AG09309 (cell line): Measurements from ENCODE around the gene LAPTM4A.

Source experiments
- DNase-seq: peaks from one replicate; pipeline ENCODE4 v3.0.0-alpha.2; 2010; ENCODE audit warnings: low read depth
- H3K4me3 ChIP-seq: 2 replicates; pipeline ENCODE4 v1.5.1; 2011; ENCODE audit warnings: mild to moderate bottlenecking, low read depth, low read length, moderate library complexity; ENCODE audit not compliant: control insufficient read depth
- CTCF ChIP-seq: IDR thresholded peaks from 2 replicates; pipeline ENCODE4 v1.5.1; 2011; ENCODE audit warnings: mild to moderate bottlenecking, low read depth, low read length, inconsistent platforms; ENCODE audit not compliant: insufficient read depth, control insufficient read depth; ENCODE audit errors: missing control alignments

The LAPTM4A gene

GRCh38 chr2:20013126-20013849 lies 38.1 kb downstream of the LAPTM4A start:
- TF ChIP-seq CTCF: no peak
- peak overlapping the region; percentile 35; the same call in 1 of the 2 replicates for H3K4me3 ChIP-seq
- no peak for DNase-seq

- peak within 1 kb of the TSS; percentile 35 for H3K4me3 ChIP-seq
- no peak for TF ChIP-seq CTCF
- DNase-seq: no peak
Observed at GRCh38 chr2:20012282-20013125, 38.9 kb downstream of the LAPTM4A start, which contains the start of gene MATN3. Gene MATN3 (minus strand): TSS chr2:20012668. CDS start chr2:20012631, 37 bp downstream.

- DNase-seq: no peak
- no peak for TF ChIP-seq CTCF
- peak overlapping the region; percentile 35 for H3K4me3 ChIP-seq
Observed at GRCh38 chr2:20012032-20012281, 39.5 kb downstream of the LAPTM4A start.

GRCh38 chr2:20011276-20012031 lies 40.0 kb downstream of the LAPTM4A start:
- no peak for TF ChIP-seq CTCF
- DNase-seq: no peak

GRCh38 chr2:20008703-20009102 lies 42.7 kb downstream of the LAPTM4A start:
- no peak overlapping the region for H3K4me3 ChIP-seq
- no peak for TF ChIP-seq CTCF
- DNase-seq: no peak

More at GRCh38 chr2:20011276-20012031, 40.0 kb downstream of the LAPTM4A start:
- no peak overlapping the region for H3K4me3 ChIP-seq

GRCh38 chr2:20005891-20006470 lies 45.4 kb downstream of the LAPTM4A start:
- no peak for TF ChIP-seq CTCF

More at GRCh38 chr2:20005891-20006470, 45.4 kb downstream of the LAPTM4A start:
- no peak overlapping the region for H3K4me3 ChIP-seq
- no peak for DNase-seq
